ENCODE measurements around the gene PRKG1. TPM values are rescaled to one million over a fixed set of nuclear protein-coding genes. Genes with fewer than 3 reads are reported as not detected.

The PRKG1 gene
- total and polyA plus RNA-seq, 2 of the 8 experiments (the other 6 are each of a cell fraction or from before 2014, with no cell fraction given) = 4.2 to 15.2 TPM

GRCh38 chr10:51045871-51046270 lies 28.4 kb upstream of the PRKG1 start (continued):
- TF ChIP-seq EP300 (IDR thresholded peaks at IDR 0.05; ENCODE audit: borderline replicate concordance in 1 of 2, low read depth in 2 of 2, low read length in 2 of 2) (no peak), CHD1 (IDR thresholded peaks at IDR 0.05; ENCODE audit: low read depth, low read length) (no peak), JUN (IDR thresholded peaks at IDR 0.05; ENCODE audit: low read depth, low read length) (no peak), CBX5 (IDR thresholded peaks at IDR 0.05; ENCODE audit: low read depth, low read length) (no peak), KDM1A (IDR thresholded peaks at IDR 0.05; ENCODE audit: borderline replicate concordance, low read length) (no peak), ZNF274 (IDR thresholded peaks at IDR 0.05; ENCODE audit: borderline replicate concordance, extremely low read depth, low read length) (no peak), CBX8 (IDR thresholded peaks at IDR 0.05; ENCODE audit: borderline replicate concordance, low read depth, low read length) (no peak)

Data from H1 (cell line).